ENCODE results near the gene KDELR3. TPM values are rescaled to one million over a fixed set of nuclear protein-coding genes. Genes with fewer than 3 reads are reported as not detected.

Gene KDELR3
- total RNA-seq, 2 donors from 2014 or later = 0.26 to 0.92 TPM

DNA sequence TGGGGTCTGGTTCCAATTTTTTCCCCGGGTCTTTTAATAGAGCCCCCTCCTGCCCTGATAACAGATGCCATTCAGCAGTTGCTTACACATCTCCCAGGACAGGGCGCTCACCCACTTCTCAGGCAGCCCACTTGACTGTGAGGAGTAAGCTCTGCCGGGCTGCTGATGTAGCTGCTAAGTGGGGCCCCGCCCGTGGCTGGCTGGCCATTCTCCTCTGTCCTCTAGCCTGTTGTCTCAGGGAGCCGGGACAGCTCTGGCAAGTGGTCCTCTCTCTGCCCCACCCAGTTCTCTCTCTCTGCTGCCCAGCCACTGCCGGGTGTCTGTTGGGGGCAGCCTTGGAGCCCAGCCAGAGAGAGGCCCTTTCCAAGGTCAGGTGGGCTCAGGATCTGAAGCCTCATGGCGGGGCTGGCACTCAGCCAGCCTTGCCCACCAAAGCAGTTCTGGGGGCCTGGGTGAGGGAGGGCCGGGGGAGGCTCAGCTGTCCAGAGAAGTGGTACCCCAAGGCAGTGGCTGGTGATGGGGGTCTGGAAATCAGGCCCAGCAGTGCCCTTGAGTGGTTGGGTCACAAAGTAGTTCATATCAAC lies 21.8 kb upstream of the KDELR3 start:
- H3K27ac Mint-ChIP-seq = no peak overlapping the region
- no peak for DNase-seq (ENCODE audit: low spot score)

DNA sequence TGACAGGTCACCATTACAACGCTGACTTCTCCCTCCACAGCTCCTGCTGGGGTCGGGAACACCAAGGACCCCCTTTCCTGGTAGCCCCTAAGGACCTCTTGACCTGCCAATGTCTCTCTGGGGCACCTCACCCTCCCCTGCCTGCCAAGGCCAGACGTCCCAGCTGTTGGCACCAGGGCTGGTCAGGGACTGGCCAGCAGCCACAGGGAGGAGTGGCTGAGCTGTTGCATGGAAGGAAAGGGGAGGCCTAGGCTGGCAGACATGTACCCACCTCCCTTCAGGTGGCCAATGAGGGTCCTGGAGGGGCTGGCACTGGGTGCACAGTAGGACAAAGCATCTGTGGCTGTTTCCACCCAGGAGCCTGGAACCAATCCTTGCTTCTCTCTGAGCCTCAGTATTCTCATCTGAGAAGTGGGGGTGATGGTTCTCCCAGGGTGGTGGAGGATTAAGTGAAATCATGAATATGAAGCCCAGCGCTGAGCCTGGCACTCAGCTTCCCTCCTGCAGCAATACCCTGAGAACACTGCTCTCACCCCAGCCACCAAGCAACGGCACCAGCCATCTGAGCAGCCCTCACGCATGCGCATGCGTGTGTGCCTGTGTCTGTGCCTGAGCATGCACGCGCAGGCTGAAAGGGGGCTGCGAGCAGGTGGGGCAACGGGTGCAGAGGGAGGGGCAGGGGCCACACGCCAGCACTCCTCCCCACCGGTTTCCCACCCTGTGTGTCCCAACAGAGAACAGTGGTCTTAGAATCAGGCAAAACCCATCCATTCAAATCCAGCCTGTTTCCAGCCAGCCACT lies 18.8 kb upstream of the KDELR3 start:
- Mint-ChIP-seq H3K9me3 (no peaks in the 10 kb centered on the region), H3K4me3 (no peak overlapping the region), H3K27me3 (peaks cover 19 to 24% of the 10 kb centered on the region in 2 donors), H3K27ac (no peak overlapping the region), H3K36me3 (no peaks in the 10 kb centered on the region), H3K4me1 (ENCODE audit: low read depth in 2 of 2) (no peaks in the 10 kb centered on the region)
- DNase-seq (ENCODE audit: low spot score) = no peak
- ATAC-seq = no peak

More for the DNA sequence above, 21.8 kb upstream of the KDELR3 start:
- Mint-ChIP-seq H3K4me3 (no peak overlapping the region), H3K4me1 (ENCODE audit: low read depth in 2 of 2) (peaks cover 0 to 3% of the 10 kb centered on the region in 2 donors), H3K27me3 (peaks cover 19 to 28% of the 10 kb centered on the region in 2 donors), H3K9me3 (no peaks in the 10 kb centered on the region), H3K36me3 (no peaks in the 10 kb centered on the region)
- no peak for ATAC-seq

DNA sequence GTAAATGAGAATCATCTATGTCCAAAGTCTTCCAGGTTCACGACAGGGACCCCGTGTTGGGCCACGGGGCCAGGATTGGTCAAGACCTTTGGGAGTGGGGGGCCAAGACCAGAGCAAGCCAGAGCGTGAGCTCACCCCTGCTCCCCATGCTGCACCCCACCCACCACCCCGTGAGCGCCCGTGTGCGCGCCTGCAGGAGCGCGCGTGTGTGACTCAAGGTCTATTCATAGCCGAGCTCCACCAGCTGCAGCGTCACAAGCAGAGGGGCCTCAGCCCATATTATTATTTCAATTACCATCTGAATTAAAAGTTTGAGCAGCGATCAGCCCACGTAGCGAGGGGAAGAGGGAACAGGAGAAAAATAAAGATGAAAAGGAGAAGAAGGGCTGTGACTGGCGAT lies 18.1 kb upstream of the KDELR3 start:
- ATAC-seq (no peak), DNase-seq (ENCODE audit: low spot score) (no peak)
- no peaks in the 10 kb centered on the region for H3K36me3 Mint-ChIP-seq
- no peak overlapping the region for H3K27ac Mint-ChIP-seq
- H3K27me3 Mint-ChIP-seq = peaks cover 22 to 29% of the 10 kb centered on the region in 2 donors
- peaks cover 0 to 4% of the 10 kb centered on the region in 2 donors for H3K4me1 Mint-ChIP-seq (ENCODE audit: low read depth in 2 of 2)
- no peak overlapping the region for H3K4me3 Mint-ChIP-seq
- H3K9me3 Mint-ChIP-seq = no peaks in the 10 kb centered on the region

DNA sequence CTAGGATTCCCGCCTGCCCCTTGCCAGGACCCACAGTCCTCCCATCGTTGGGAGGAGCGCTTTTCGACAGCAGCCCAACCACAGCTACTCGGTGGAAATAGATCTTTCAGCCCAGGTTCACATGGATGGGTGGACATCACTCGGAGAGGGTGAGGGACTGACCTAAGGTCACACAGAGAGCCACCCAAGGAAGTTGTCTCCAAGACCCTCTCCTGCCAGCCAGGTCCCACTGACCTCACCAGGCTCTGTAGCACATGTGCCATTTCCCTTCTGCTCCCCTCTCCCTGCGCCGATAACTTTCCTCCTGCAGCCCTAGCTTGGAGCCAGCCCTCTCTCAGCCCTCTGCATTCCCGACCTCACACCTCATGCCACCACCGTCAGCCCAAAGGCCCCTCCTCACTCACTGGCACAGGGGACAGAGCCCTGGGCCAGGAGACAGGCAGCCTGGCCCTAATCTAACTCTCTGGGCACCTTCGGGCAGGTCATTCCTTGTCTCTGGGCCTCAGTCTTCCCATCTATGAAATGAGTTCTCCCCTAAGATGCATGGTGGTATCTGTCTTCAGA lies 17.6 kb upstream of the KDELR3 start:
- ATAC-seq (no peak), DNase-seq (ENCODE audit: low spot score) (no peak)
- Mint-ChIP-seq H3K36me3 (no peaks in the 10 kb centered on the region), H3K4me3 (no peak overlapping the region), H3K9me3 (no peaks in the 10 kb centered on the region), H3K27ac (no peak overlapping the region), H3K27me3 (peaks cover 20 to 29% of the 10 kb centered on the region in 2 donors), H3K4me1 (ENCODE audit: low read depth in 2 of 2) (peaks cover 0 to 4% of the 10 kb centered on the region in 2 donors)

DNA sequence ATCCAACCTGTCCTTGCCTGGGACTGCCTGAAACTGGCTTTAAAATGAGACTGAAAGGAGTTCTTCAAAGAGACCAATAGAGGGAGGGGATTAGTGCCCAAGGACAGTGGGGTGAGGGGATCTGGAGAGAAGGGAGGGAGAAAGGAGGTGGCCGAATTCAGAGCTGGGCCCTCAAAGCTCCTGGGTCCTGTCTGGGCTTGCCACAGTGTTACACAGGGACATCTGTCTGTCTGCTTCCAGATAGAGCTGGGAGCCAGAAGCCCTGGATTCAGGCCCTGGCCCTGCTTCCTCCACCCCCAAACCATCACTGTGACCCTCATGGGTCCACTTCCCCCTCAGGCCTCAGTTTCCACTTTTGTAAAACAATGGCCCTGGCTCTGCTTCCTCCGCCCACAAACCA lies 16.5 kb upstream of the KDELR3 start:
- H3K36me3 Mint-ChIP-seq = no peaks in the 10 kb centered on the region
- DNase-seq (ENCODE audit: low spot score) (no peak), ATAC-seq (no peak)
- H3K27ac Mint-ChIP-seq = no peak overlapping the region
- no peak overlapping the region for H3K4me3 Mint-ChIP-seq
- H3K9me3 Mint-ChIP-seq = no peaks in the 10 kb centered on the region
- peaks cover 0 to 5% of the 10 kb centered on the region in 2 donors for H3K4me1 Mint-ChIP-seq (ENCODE audit: low read depth in 2 of 2)
- peaks cover 21 to 29% of the 10 kb centered on the region in 2 donors for H3K27me3 Mint-ChIP-seq

DNA sequence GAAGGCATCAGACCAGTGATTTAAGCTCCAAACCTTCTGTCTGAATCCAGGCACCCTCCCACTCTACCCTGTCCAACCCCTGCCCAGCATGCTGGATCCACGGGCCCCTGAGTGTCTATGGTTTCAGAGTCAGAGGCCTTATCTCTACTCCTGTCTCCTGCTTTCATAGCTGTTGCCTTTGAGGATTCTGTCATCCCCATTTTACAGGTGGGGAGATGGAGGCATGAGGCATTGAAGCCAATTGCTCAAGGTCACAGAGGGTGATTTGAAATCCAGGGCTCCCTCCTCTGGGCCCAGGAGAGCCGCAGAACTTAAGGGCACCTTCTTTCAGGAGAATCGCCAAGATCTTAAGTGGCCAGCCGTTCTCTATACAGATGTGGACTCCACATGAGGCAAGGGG lies 16.0 kb upstream of the KDELR3 start:
- peaks cover 25 to 33% of the 10 kb centered on the region in 2 donors for H3K27me3 Mint-ChIP-seq
- DNase-seq (ENCODE audit: low spot score) (no peak), ATAC-seq (no peak)
- H3K4me1 Mint-ChIP-seq (ENCODE audit: low read depth in 2 of 2) = peaks cover 0 to 10% of the 10 kb centered on the region in 2 donors
- no peak overlapping the region for H3K27ac Mint-ChIP-seq
- no peaks in the 10 kb centered on the region for H3K9me3 Mint-ChIP-seq
- H3K36me3 Mint-ChIP-seq = no peaks in the 10 kb centered on the region
- no peak overlapping the region for H3K4me3 Mint-ChIP-seq

DNA sequence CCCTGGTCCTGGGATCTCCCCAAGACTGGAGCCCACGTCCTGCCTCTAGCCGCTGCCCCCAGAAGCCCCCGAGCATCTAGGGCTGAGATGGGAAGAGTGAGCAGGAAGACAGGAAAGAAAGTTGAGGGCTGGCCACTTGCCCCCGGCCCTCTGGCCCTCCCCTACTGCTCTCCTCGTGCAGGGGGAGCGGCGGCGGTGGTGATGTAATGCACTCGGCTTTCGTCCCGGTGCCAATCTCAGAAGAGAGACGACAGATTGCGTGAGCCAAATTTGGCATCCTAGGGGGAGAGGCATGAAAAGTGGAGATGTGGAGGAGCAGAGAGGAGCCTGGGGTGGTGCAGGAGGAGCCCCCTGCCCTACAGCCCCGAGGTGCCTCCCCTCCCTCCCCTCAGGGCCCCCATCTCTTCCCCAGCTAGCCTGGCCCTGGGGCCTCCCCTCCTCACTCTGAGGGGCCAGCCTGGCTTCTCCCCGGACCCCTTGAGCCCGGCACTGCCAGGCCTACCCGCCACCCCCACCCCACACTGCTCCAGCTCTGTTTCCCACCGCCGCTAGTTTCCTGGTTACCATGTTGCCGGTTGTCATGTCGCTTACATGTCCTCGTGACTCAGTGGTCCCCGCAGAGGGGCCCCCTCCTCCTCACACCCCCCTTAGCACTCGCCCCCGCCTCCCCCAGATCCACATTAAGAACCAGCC lies 15.4 kb upstream of the KDELR3 start:
- H3K36me3 Mint-ChIP-seq = no peaks in the 10 kb centered on the region
- no peak for ATAC-seq
- peaks cover 0 to 12% of the 10 kb centered on the region in 2 donors for H3K4me1 Mint-ChIP-seq (ENCODE audit: low read depth in 2 of 2)
- no peak overlapping the region for H3K27ac Mint-ChIP-seq
- no peak for DNase-seq (ENCODE audit: low spot score)
- H3K4me3 Mint-ChIP-seq = no peak overlapping the region
- H3K9me3 Mint-ChIP-seq = no peaks in the 10 kb centered on the region
- H3K27me3 Mint-ChIP-seq = peaks cover 32 to 39% of the 10 kb centered on the region in 2 donors

DNA sequence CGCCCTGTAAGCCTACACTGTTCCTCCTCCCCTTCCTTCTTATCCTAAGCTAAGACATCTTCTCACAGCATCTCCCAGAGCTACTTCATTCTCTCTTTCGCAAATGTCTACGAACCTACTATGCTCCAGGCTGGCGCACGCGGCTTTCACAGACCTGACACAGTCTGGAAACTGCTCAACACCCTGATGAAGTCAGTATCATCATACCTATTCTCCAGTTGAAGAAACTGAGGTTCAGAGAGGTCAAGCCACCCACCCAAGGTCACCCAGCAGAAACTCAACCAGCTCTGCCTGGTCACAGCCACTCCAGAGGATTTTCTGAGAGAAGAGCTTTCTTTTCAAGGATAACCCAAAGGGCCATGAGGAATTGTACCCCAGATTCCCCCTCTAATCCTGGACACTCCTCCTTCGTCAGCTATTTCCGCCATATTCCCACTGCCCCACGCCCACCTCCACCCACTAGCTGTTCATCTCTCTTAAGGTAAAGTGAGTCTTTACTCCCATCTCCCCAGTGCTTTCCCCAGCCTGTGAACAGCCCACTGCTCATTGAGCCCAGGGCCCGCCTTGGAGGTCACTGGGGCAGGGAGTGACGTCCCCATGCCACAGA lies 14.7 kb upstream of the KDELR3 start:
- H3K4me1 Mint-ChIP-seq (ENCODE audit: low read depth in 2 of 2) = peaks cover 0 to 12% of the 10 kb centered on the region in 2 donors
- peaks cover 37 to 46% of the 10 kb centered on the region in 2 donors for H3K27me3 Mint-ChIP-seq
- H3K27ac Mint-ChIP-seq = no peak overlapping the region
- ATAC-seq (no peak), DNase-seq (ENCODE audit: low spot score) (no peak)
- no peak overlapping the region for H3K4me3 Mint-ChIP-seq
- no peaks in the 10 kb centered on the region for H3K9me3 Mint-ChIP-seq
- H3K36me3 Mint-ChIP-seq = no peaks in the 10 kb centered on the region

DNA sequence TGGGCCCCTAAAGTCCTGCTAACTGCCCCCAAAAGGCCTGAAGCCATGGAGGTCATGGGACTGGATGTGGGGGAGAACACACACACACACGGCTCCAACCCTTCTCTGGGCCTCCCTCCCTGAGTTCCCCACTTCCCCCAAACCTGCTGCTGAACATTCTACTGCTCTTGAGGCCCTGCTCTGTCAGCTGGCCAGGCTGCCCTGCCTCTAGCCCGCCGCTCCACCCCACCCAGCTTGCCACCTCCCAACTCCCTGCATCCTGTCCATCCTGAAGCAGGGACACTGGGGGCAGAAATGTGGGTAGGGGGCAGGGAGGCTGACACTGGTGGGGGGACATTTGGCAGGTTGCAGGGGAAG lies 13.9 kb upstream of the KDELR3 start:
- H3K36me3 Mint-ChIP-seq = no peaks in the 10 kb centered on the region
- H3K27me3 Mint-ChIP-seq = peaks cover 40 to 52% of the 10 kb centered on the region in 2 donors
- H3K27ac Mint-ChIP-seq = no peak overlapping the region
- peaks cover 0 to 12% of the 10 kb centered on the region in 2 donors for H3K4me1 Mint-ChIP-seq (ENCODE audit: low read depth in 2 of 2)
- no peak for DNase-seq (ENCODE audit: low spot score)
- no peak for ATAC-seq
- no peaks in the 10 kb centered on the region for H3K9me3 Mint-ChIP-seq
- no peak overlapping the region for H3K4me3 Mint-ChIP-seq

DNA sequence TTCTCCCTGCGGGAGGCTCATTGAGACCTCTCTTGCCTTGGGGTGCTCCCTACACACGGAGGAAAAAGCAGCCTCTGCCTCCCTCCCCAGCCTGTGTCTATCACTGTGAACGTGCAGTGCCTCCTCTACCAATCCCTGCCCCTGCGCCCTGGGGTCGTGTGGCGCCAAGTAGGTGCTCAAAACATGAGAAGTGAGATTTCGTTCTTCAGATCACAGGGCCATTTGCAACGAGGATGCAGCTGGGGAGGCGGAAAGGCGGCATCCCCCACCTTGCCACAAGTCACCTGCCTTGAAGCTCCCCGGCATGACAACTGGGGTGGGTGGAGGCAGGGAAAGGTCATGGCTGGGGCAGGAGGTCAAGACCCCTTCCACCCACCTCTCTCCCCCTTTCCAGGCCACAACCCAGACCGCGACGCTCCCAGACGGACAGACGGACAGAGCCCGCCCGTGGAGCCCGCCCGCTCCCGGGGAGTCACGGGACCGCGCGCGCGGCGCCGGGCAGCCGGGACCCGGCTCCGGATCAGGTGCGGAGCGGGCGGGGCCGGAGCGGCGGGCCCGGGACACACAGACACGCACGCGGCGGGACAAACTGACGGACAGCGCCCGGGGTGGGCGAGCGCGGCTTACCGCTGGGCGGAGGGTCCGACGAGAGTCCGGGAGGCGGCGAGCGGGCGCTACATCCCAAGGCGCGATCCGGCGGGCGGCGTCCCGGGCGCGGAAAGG lies 13.4 kb upstream of the KDELR3 start:
- H3K27me3 Mint-ChIP-seq = peaks cover 43 to 58% of the 10 kb centered on the region in 2 donors
- ATAC-seq = no peak
- peak overlapping the region; percentile 23 for H3K4me3 Mint-ChIP-seq
- no peak for DNase-seq (ENCODE audit: low spot score)
- peaks cover 0 to 12% of the 10 kb centered on the region in 2 donors for H3K4me1 Mint-ChIP-seq (ENCODE audit: low read depth in 2 of 2)
- H3K9me3 Mint-ChIP-seq = no peaks in the 10 kb centered on the region
- H3K36me3 Mint-ChIP-seq = no peaks in the 10 kb centered on the region
- H3K27ac Mint-ChIP-seq = no peak overlapping the region

DNA sequence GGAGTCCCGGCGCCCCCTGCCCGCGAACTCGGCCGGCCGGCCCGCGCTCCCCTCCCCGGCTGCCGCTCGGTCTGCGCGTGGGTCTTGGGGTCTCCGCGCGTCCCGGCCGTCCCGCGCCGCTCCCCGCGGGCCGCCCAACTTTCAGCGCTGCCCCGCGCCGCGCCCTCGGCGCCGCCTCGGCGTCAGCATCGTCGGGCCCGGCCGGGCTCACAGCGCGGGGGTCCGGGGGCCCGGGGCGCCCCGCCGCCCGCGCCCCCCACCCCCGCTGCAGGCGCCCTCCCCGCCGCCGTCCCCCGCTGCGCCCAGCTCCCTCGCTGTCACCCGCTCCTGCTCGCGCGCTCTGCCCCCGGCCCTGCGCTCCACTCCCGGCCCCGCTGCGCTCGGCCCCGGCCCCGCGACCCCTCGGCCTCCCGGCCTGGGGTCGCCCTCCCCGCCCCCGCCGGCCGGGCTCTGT lies 12.8 kb upstream of the KDELR3 start, which contains the start of gene KCNJ4:
KCNJ4 (minus strand) TSS at position 124 of the 454 bp plus-strand sequence. CDS start 27,067 bp downstream, outside the sequence.
- Mint-ChIP-seq H3K9me3 (no peaks in the 10 kb centered on the region), H3K4me3 (peak within 1 kb of the TSS; percentile 23), H3K4me1 (ENCODE audit: low read depth in 2 of 2) (peaks cover 0 to 12% of the 10 kb centered on the region in 2 donors), H3K27ac (no peak within 1 kb of the TSS), H3K27me3 (peaks cover 43 to 54% of the 10 kb centered on the region in 2 donors), H3K36me3 (no peaks in the 10 kb centered on the region)
- ATAC-seq (no peak), DNase-seq (ENCODE audit: low spot score) (no peak)

DNA sequence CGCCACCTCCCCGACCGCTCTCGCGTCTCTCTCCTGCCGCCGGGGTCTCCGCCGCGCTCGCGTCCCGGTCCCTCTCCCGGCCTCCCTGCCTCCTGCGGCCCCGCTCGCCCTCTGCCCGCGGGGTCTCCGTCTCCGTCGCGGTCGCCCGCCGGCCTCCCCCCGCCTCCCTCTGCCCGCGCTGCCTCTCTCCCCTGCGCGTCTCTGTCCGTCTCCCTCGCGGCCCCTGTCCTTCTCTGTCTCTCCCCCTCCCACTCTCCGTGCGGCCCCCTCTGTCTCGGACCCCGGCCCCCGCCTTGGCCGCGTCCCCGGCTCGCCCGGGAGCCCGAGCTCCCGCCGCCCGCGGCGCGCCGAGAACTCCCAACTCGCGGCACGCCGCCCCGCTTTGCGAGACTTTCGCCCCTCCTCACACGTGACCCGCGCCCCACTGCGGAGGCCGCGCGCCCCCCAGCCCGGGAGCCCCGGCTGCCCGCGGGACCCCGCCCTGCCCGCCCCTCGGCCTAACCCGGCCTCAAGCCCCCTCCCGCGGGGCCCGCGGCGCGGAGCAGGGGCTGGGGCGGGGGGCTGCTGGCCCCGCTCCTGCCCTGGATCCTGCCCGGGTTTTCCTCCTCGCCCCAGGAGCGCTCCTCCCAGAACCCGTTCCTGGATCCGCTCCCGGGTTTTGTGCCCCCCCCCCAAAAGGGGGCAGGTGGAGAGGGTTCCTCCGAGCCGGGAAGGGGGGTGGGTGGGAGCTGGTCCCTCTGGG lies 12.2 kb upstream of the KDELR3 start:
- no peaks in the 10 kb centered on the region for H3K9me3 Mint-ChIP-seq
- ATAC-seq (no peak), DNase-seq (ENCODE audit: low spot score) (no peak)
- peaks cover 0 to 15% of the 10 kb centered on the region in 2 donors for H3K4me1 Mint-ChIP-seq (ENCODE audit: low read depth in 2 of 2)
- H3K27ac Mint-ChIP-seq = no peak overlapping the region
- no peaks in the 10 kb centered on the region for H3K36me3 Mint-ChIP-seq
- no peak overlapping the region for H3K4me3 Mint-ChIP-seq
- peaks cover 44 to 54% of the 10 kb centered on the region in 2 donors for H3K27me3 Mint-ChIP-seq
